Peyer's patch (tissue), 4 donors: ENCODE measurements around the gene TTLL5.

Source experiments
- POLR2A ChIP-seq, 2 donors: fragments of 450-650 bp; IDR thresholded peaks; one replicate each; pipeline ENCODE4 v1.5.1; 2017; ENCODE audit warnings: antibody characterized with exemption in 2 of 2, mild to moderate bottlenecking in 2 of 2, moderate library complexity in 2 of 2
- TF ChIP-seq, protein P1 (sequence below), 6 experiments: fragments of 450-650 bp in 4 of 6; fragments of 200-600 bp in 2 of 6; sonication (generic) in 1 of 6; IDR thresholded peaks; one replicate each; pipeline ENCODE4 v1.5.1; 2017 to 2019; ENCODE audit warnings: antibody characterized with exemption in 6 of 6, mild to moderate bottlenecking in 3 of 6, moderate library complexity in 1 of 6

DNA sequence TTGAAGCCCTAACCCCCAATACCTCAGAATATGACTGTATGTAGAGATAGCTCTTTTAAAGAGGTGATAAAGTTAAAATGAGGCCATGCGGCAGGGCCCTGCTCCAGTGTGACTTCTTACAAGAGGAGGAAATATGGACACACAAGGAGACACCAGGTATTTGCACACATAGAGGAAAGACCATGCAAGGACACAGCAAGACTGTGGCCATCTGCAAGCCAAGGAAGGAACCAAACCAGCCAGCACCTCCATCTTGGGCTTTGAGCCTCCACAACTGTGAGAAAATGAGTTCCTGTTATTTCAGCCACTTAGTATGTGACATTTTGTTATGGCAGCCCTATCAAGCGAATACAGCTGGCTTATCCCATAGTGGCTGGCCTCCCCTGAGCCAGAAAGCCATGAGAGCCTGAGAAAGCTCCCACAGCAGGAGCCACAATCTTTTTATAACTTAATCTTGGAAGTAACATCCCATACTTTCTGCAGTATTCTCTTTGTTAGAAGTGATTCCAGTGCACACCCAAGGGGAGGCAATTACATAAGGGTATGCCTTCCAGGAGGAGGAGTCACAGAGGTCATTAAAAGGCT lies 272.8 kb downstream of the TTLL5 start:
- TF ChIP-seq, protein P1, sequence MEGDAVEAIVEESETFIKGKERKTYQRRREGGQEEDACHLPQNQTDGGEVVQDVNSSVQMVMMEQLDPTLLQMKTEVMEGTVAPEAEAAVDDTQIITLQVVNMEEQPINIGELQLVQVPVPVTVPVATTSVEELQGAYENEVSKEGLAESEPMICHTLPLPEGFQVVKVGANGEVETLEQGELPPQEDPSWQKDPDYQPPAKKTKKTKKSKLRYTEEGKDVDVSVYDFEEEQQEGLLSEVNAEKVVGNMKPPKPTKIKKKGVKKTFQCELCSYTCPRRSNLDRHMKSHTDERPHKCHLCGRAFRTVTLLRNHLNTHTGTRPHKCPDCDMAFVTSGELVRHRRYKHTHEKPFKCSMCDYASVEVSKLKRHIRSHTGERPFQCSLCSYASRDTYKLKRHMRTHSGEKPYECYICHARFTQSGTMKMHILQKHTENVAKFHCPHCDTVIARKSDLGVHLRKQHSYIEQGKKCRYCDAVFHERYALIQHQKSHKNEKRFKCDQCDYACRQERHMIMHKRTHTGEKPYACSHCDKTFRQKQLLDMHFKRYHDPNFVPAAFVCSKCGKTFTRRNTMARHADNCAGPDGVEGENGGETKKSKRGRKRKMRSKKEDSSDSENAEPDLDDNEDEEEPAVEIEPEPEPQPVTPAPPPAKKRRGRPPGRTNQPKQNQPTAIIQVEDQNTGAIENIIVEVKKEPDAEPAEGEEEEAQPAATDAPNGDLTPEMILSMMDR (IDR thresholded peaks at IDR 0.05), result no peak
- TF ChIP-seq POLR2A (IDR thresholded peaks at IDR 0.05), result no peak
